Caco-2 (cell line): ENCODE measurements around the gene TBCB. TPM values are rescaled to one million over a fixed set of nuclear protein-coding genes. Genes with fewer than 3 reads are reported as not detected.

ENCODE experiments used
- BruUV-seq: library from RNA; stranded (reverse); fragments of 400-500 nt; replicated peaks from 2 replicates; lab custom pipeline; 2021; lab: Mats Ljungman, UMichigan
- CTCF ChIA-PET: fragments of 300-600 bp; sonication (Branson Sonifier 250); formaldehyde crosslinking; loops from one replicate; lab custom pipeline; 2022; ENCODE audit warnings: antibody characterized with exemption; lab: Charles Lee
- POLR2A ChIA-PET: fragments of 300-600 bp; sonication (Branson Sonifier 250); formaldehyde crosslinking; loops from one replicate; lab custom pipeline; 2022; ENCODE audit warnings: antibody characterized with exemption; lab: Charles Lee
- DNase-seq, 2 experiments: peaks; one replicate each; pipeline versions ENCODE4 v3.0.0 to v3.0.0-alpha.2; 2020 to 2022
- H3K27me3 ChIP-seq: replicated peaks from 2 replicates; pipeline ENCODE4 v1.6.0; 2011; ENCODE audit warnings: low read length; ENCODE audit not compliant: control insufficient read depth, insufficient read depth
- H3K36me3 ChIP-seq: 2 replicates; pipeline ENCODE4 v1.5.1; 2011; ENCODE audit warnings: low read length; ENCODE audit not compliant: control insufficient read depth, insufficient read depth
- H3K4me1 ChIP-seq: fragments of 250-450 bp; sonication (Bioruptor Pico); 2 replicates; pipeline ENCODE4 v1.5.1; 2020; ENCODE audit warnings: mild to moderate bottlenecking
- H3K4me3 ChIP-seq: 2 replicates; pipeline ENCODE4 v1.5.1; 2011; ENCODE audit warnings: low read depth, mild to moderate bottlenecking, control low read depth, low read length
- H3K9me3 ChIP-seq: fragments of 250-450 bp; sonication (Bioruptor Pico); 2 replicates; pipeline ENCODE4 v1.5.1; 2020; ENCODE audit warnings: mild to moderate bottlenecking, moderate library complexity
- H3K27ac Mint-ChIP-seq: one replicate; pipeline ENCODE4 v1.8.0; 2022; ENCODE audit warnings: mixed read lengths; ENCODE audit not compliant: unreplicated experiment
- H3K27me3 Mint-ChIP-seq: one replicate; pipeline ENCODE4 v1.8.0; 2022; ENCODE audit warnings: mixed read lengths; ENCODE audit not compliant: insufficient read depth, unreplicated experiment
- H3K36me3 Mint-ChIP-seq: one replicate; pipeline ENCODE4 v1.8.0; 2022; ENCODE audit warnings: mild to moderate bottlenecking, mixed read lengths; ENCODE audit not compliant: insufficient read depth, unreplicated experiment
- H3K4me1 Mint-ChIP-seq: one replicate; pipeline ENCODE4 v1.8.0; 2022; ENCODE audit warnings: low read depth, mixed read lengths; ENCODE audit not compliant: unreplicated experiment
- H3K4me3 Mint-ChIP-seq: one replicate; pipeline ENCODE4 v1.8.0; 2022; ENCODE audit warnings: mild to moderate bottlenecking, moderate library complexity, mixed read lengths; ENCODE audit not compliant: unreplicated experiment
- H3K9me3 Mint-ChIP-seq: one replicate; pipeline ENCODE4 v1.8.0; 2022; ENCODE audit warnings: mixed read lengths; ENCODE audit not compliant: unreplicated experiment
- CTCF ChIP-seq, 2 experiments: fragments of 200-600 bp in 1 of 2; IDR thresholded peaks; 1 replicate in 1 of 2; 2 replicates in 1 of 2; pipeline versions ENCODE4 v1.5.1 to v1.8.0; 2011 to 2022; ENCODE audit warnings: antibody characterized with exemption in 1 of 2, control low read depth in 1 of 2, inconsistent platforms in 1 of 2, low read depth in 1 of 2, low read length in 1 of 2, mild to moderate bottlenecking in 1 of 2, moderate library complexity in 1 of 2; ENCODE audit not compliant: insufficient read depth in 1 of 2, severe bottlenecking in 1 of 2, unreplicated experiment in 1 of 2
- intact Hi-C: fragments of 100-400 bp; cut with micrococcal nuclease; formaldehyde crosslinking; loops from one replicate; pipeline ENCODE4 v1.10.0; 2022; ENCODE audit not compliant: unreplicated experiment
- total RNA-seq: library from RNA; stranded (reverse); gene quantifications from 2 replicates; pipeline ENCODE4 v1.2.3, GENCODE V29; 2022

The TBCB gene
- total RNA-seq, 1 experiment from 2014 or later = 191 TPM

- no peak for DNase-seq
- H3K27me3 Mint-ChIP-seq = no peaks in the 10 kb centered on the region
- POLR2A ChIA-PET = no interaction called here
- H3K27ac Mint-ChIP-seq = no peak overlapping the region
- Histone ChIP-seq H3K9me3 (no peaks in the 10 kb centered on the region), H3K4me1 (no peaks in the 10 kb centered on the region), H3K4me3 (no peak overlapping the region), H3K27me3 (no peaks in the 10 kb centered on the region), H3K36me3 (peaks cover 3% of the 10 kb centered on the region)
- CTCF ChIA-PET = interaction anchor here (0.6 to 1.3 kb wide), 2 partner anchors 17 to 97 kb away, joined by 3 read pairs; no protein-coding TSS in a partner anchor
- no TSS peak for BruUV-seq
- TF ChIP-seq CTCF (IDR thresholded peaks at IDR 0.05; ENCODE audit: insufficient read depth in 1 of 2, low read depth in 1 of 2, low read length in 1 of 2, severe bottlenecking in 1 of 2, unreplicated experiment in 1 of 2) = no peak
- no peaks in the 10 kb centered on the region for H3K9me3 Mint-ChIP-seq
- peaks cover 10% of the 10 kb centered on the region for H3K4me1 Mint-ChIP-seq
- no peak overlapping the region for H3K4me3 Mint-ChIP-seq
- H3K36me3 Mint-ChIP-seq = peaks cover 64% of the 10 kb centered on the region
- intact Hi-C loops = no loop called here
Measured at GRCh38 chr19:36152019-36152351, 36.7 kb downstream of the TBCB start.

GRCh38 chr19:36152352-36153091 is 37.3 kb downstream of the TBCB start, which contains the start of gene COX7A1:
Gene COX7A1, minus strand, starts transcription at chr19:36152447. Its CDS starts 40 bp downstream, at chr19:36152407.
- H3K9me3 Mint-ChIP-seq = no peaks in the 10 kb centered on the region
- no peaks in the 10 kb centered on the region for H3K4me1 ChIP-seq
- H3K4me3 ChIP-seq = no peak within 1 kb of the TSS
- peaks cover 10% of the 10 kb centered on the region for H3K4me1 Mint-ChIP-seq
- DNase-seq = no peak
- intact Hi-C loops = no loop called here
- BruUV-seq = no TSS peak
- H3K36me3 Mint-ChIP-seq = peaks cover 60% of the 10 kb centered on the region
- no peak for TF ChIP-seq CTCF (IDR thresholded peaks at IDR 0.05; ENCODE audit: insufficient read depth in 1 of 2, low read depth in 1 of 2, low read length in 1 of 2, severe bottlenecking in 1 of 2, unreplicated experiment in 1 of 2)
- no peaks in the 10 kb centered on the region for H3K9me3 ChIP-seq
- H3K27me3 Mint-ChIP-seq = no peaks in the 10 kb centered on the region
- no peak within 1 kb of the TSS for H3K4me3 Mint-ChIP-seq
- POLR2A ChIA-PET = no interaction called here
- CTCF ChIA-PET = no interaction called here
- H3K36me3 ChIP-seq = peaks cover 3% of the 10 kb centered on the region
- H3K27ac Mint-ChIP-seq = no peak within 1 kb of the TSS
- H3K27me3 ChIP-seq = no peaks in the 10 kb centered on the region

- ChIA-PET CTCF (no interaction called here), POLR2A (no interaction called here)
- intact Hi-C loops = no loop called here
- Mint-ChIP-seq H3K27me3 (no peaks in the 10 kb centered on the region), H3K9me3 (no peaks in the 10 kb centered on the region), H3K27ac (no peak overlapping the region), H3K4me1 (peaks cover 10% of the 10 kb centered on the region), H3K36me3 (peaks cover 60% of the 10 kb centered on the region), H3K4me3 (no peak overlapping the region)
- H3K9me3 ChIP-seq = no peaks in the 10 kb centered on the region
- no peaks in the 10 kb centered on the region for H3K27me3 ChIP-seq
- BruUV-seq = no TSS peak
- H3K36me3 ChIP-seq = peaks cover 3% of the 10 kb centered on the region
- H3K4me1 ChIP-seq = no peaks in the 10 kb centered on the region
- no peak for DNase-seq
- TF ChIP-seq CTCF (IDR thresholded peaks at IDR 0.05; ENCODE audit: insufficient read depth in 1 of 2, low read depth in 1 of 2, low read length in 1 of 2, severe bottlenecking in 1 of 2, unreplicated experiment in 1 of 2) = no peak
- H3K4me3 ChIP-seq = no peak overlapping the region
Measured at GRCh38 chr19:36153126-36153525, 37.9 kb downstream of the TBCB start.
